Fibroblast of the aortic adventitia (primary cell): ENCODE data around the gene EFR3B. TPM values are rescaled to one million over a fixed set of nuclear protein-coding genes. Genes with fewer than 3 reads are reported as not detected.

Experiments used
- DNase-seq: peaks from one replicate; pipeline ENCODE4 v3.0.0-alpha.2; 2010; ENCODE audit warnings: low read depth
- H3K4me3 ChIP-seq: 2 replicates; pipeline ENCODE4 v1.5.1; 2011; ENCODE audit warnings: low read depth, mild to moderate bottlenecking, control low read depth, low read length, moderate library complexity
- CTCF ChIP-seq: IDR thresholded peaks from 2 replicates; pipeline ENCODE4 v1.5.1; 2011; ENCODE audit warnings: mild to moderate bottlenecking, low read length, control low read depth, inconsistent platforms; ENCODE audit not compliant: insufficient read depth
- total RNA-seq: library from RNA; depleted of rRNA; stranded (reverse); fragments of >200 nt; gene quantifications from 2 replicates; pipeline ENCODE4 v1.2.3, GENCODE V29; 2012; ENCODE audit warnings: low replicate concordance

EFR3B gene
- total RNA-seq, 1 donor = 0.99 TPM

- no peak for DNase-seq
- TF ChIP-seq CTCF = no peak
- H3K4me3 ChIP-seq = no peak overlapping the region
Observed at GRCh38 chr2:25065768-25066167, 23.9 kb downstream of the EFR3B start.

GRCh38 chr2:25066455-25066854 is 24.6 kb downstream of the EFR3B start:
- H3K4me3 ChIP-seq = no peak overlapping the region
- no peak for DNase-seq
- TF ChIP-seq CTCF = no peak

DNA sequence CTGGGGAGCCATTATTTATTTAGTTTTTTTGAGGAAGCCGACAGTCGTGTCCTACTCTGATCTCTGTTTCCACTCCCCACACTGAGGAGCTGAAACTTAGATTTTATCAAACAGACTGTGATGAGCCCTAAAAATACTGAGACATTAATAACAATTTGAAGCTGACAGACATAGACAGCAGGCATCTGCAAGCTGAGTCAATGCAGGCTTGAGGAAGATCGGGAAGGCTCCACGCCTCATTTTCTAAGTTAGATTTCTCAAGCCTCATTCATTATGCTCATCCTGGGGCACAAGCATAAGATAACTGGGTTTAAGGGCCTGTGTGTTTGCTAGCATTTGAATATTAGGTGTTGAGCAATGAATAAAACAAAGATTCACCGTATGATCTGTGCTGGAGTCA is 26.3 kb downstream of the EFR3B start:
- no peak for DNase-seq
- no peak overlapping the region for H3K4me3 ChIP-seq
- no peak for TF ChIP-seq CTCF

DNA sequence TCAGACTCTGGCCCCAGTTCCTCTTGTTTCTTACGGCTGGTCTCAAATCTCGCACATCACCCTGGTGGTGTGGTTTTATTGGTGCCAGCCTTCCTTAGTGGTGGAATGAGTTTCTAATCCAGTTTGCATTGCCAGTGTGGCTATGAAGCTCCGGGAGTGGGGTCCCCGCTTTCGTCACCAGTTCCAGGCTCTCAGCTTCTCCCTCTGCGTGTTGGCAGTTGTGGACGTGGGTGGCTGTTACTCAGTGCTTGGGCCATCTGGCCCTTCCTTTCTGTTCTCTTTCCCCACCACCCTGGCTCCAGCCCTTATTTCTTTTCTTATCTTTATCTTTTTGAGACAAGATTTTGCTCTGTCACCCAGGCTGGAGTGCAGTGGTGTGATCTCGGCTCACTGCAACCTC is 30.1 kb downstream of the EFR3B start:
- TF ChIP-seq CTCF = no peak

DNA sequence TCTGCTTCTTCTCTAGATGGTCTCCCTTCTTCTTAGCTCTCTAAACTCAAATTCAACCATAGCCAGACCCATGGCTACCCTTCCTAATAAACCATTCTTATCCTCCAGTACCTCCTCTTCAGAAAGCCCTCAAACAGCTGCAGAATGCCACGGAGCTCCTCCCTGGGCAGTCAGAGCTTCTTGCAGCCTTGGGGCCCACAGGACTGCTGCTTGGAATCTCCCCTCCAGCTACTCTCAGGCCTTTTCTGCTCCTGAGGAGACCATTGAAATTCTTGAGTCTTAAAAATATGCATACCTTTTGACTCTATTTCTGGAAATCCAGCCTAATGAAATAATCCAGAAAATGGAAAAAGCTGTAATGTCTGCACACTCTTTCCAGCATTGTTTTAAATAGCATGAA is 30.7 kb downstream of the EFR3B start:
- no peak for TF ChIP-seq CTCF
- no peak overlapping the region for H3K4me3 ChIP-seq
- no peak for DNase-seq

More for the DNA sequence above, 30.1 kb downstream of the EFR3B start:
- no peak overlapping the region for H3K4me3 ChIP-seq
- no peak for DNase-seq

DNA sequence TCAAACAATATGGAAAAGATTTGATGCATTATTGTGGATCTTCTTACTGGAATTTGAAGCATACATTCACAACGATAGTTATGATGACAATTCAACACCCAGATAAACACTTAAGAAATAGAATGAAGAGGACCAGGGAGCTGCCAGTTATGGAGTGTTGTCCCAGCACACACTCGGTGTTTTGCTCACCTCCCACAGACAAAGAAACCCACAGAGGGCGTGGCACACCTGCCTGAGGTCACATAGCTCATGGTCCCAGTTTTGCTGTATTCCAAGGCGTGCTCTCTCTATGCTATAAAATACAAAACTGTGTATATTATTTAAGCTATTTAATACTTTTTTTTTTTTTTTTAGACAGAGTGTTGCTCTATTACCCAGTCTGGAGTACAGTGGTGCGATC is 31.1 kb downstream of the EFR3B start:
- TF ChIP-seq CTCF = no peak

GRCh38 chr2:25073914-25074313 is 32.0 kb downstream of the EFR3B start:
- H3K4me3 ChIP-seq = no peak overlapping the region
- no peak for TF ChIP-seq CTCF
- DNase-seq = no peak

More for the DNA sequence above, 31.1 kb downstream of the EFR3B start:
- no peak for DNase-seq
- H3K4me3 ChIP-seq = no peak overlapping the region
